H7 (cell line): Measurements from ENCODE around the gene PUSL1. TPM values are rescaled to one million over a fixed set of nuclear protein-coding genes. Genes with fewer than 3 reads are reported as not detected.

Source experiments
- DNase-seq: peaks from one replicate; pipeline ENCODE4 v3.0.0; 2012
- H3K27me3 ChIP-seq: 2 replicates; pipeline ENCODE4 v1.6.0; 2011; ENCODE audit warnings: mild to moderate bottlenecking, low read length; ENCODE audit not compliant: control insufficient read depth, insufficient read depth
- H3K36me3 ChIP-seq: replicated peaks from 2 replicates; pipeline ENCODE4 v1.5.1; 2011; ENCODE audit warnings: low read length; ENCODE audit not compliant: control insufficient read depth, insufficient read depth
- H3K4me3 ChIP-seq: 2 replicates; pipeline ENCODE4 v1.5.1; 2011; ENCODE audit warnings: low read depth, mild to moderate bottlenecking, control low read depth, low read length, moderate library complexity; ENCODE audit not compliant: insufficient read depth
- total RNA-seq: library from RNA; depleted of rRNA; stranded (reverse); fragments of >200 nt; shearing (Covaris generic); gene quantifications from 2 replicates; pipeline ENCODE4 v1.2.3, GENCODE V29; 2014

The PUSL1 gene
- total RNA-seq, 1 experiment from 2014 or later: 93.5 TPM

GRCh38 chr1:1296070-1297061 is 12.0 kb upstream of the PUSL1 start:
- DNase-seq: no peak
- Histone ChIP-seq H3K4me3 (no peak overlapping the region), H3K36me3 (no peaks in the 10 kb centered on the region; the same call in 1 of the 2 replicates), H3K27me3 (no peaks in the 10 kb centered on the region)

DNA sequence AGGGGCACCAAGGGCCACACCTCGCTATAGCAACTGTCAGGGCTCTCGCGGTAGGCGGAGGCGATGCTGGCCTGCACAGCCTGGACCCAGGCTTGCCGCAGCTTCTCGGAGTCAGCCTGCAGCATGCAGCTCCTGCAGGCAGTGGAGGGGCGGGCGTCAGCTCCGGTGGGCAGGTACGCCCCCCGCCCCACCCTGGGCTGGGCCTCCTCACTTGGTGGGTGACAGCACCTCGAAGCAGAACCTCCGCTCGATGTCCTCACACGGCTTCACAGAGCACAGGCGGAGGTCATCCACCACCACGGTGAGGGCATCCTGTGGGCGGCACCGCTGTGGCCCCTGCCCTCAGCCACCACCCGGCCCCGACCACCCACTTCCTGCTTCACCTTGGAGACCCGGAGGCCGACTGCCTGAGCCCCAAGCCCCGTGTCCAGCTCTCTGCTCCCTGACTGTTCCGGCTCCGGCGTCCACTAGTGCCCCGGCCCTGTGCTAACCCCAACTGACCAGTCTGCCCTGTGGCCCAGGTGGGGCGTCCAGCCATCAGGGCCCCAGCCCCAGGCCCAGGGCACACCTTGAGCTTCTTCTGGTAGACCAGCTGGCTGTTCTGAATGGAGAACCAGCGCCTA is 10.5 kb upstream of the PUSL1 start:
- no peak for DNase-seq
- no peak overlapping the region for H3K4me3 ChIP-seq
- no peaks in the 10 kb centered on the region; the same call in 1 of the 2 replicates for H3K36me3 ChIP-seq
- no peaks in the 10 kb centered on the region for H3K27me3 ChIP-seq

DNA sequence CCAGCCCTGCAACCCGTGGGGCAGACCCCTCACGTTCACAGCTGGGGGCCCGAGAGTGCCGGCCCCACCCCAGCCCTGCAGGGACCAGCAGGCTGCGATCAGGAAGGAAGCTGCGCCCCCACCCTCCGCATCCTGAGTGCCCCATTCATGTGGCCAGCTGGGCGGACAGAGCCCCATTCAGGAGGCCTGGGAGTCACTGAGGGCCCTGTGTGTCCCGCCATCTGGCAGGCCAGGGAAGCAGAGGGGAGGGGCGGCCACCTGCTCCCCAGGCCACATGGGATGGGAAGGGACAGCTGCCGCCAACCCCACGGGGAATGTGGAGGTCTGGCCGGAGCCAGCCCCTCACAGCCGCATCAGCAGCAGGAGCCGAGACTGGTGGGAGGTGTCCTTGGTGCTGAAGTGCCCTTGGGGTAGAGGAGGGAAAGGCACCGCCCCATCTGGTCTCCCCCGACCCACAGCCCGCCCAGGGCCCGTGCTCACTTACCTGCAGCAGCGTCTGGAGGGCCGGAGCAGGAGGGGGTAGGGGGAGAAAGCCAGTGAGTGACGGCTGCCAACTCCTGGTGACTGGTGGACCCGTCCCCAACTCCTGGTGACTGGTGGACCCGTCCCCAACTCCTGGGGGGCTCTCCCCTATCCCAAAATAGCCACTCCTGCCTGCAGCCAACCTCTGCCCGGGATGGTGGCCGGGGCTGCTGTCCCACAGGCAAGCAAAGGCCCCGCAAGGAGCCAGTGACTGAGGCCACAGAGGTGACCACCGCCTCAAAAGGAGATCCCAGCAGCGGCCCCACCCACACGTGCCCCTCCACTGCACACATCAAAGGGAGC is 9.3 kb upstream of the PUSL1 start:
- no peaks in the 10 kb centered on the region; the same call in 1 of the 2 replicates for H3K36me3 ChIP-seq
- no peak overlapping the region for H3K4me3 ChIP-seq
- DNase-seq: peak; percentile 96
- H3K27me3 ChIP-seq: no peaks in the 10 kb centered on the region

DNA sequence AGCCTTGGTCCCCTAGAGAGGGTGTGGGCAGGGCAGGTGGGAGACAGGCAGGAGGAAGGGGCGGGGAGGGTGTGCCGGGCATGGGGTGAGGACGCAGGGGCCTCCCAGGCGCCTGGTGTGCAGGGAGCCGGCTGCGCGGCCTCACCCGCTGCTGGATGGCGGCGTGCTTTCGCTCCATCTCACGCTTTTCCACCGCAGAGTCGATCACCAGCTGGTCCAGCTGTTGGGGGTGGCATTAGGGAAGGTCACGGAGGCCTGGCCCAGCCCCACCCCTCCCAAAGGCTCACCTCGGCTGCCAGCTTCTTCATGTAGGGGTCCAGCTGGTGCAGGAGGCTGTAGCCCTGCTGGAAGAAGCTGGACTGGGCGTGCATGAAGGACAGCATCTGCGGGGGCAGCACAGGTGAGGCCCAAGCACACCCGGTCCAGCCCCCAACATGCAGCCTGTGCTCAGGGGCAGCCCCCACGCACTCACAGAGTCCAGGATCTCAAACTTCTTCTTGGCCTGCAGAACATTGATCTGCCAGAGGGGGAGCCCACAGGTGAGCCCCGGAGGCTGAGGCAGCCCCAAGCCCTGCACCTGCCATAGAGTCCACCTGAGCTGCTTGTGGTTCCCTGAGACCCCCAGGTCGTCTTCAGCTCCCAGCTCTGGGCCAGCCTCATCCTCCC is 8.6 kb upstream of the PUSL1 start:
- no peak overlapping the region for H3K4me3 ChIP-seq
- H3K27me3 ChIP-seq: no peaks in the 10 kb centered on the region
- no peaks in the 10 kb centered on the region; the same call in 1 of the 2 replicates for H3K36me3 ChIP-seq
- DNase-seq: peak; percentile 90

- Histone ChIP-seq H3K36me3 (no peaks in the 10 kb centered on the region; the same call in 1 of the 2 replicates), H3K27me3 (no peaks in the 10 kb centered on the region), H3K4me3 (no peak overlapping the region)
- DNase-seq: no peak
These were observed 8.1 kb upstream of the PUSL1 start for GRCh38 chr1:1300352-1300739.

GRCh38 chr1:1302006-1302430 is 6.4 kb upstream of the PUSL1 start:
- Histone ChIP-seq H3K4me3 (no peak overlapping the region), H3K36me3 (no peaks in the 10 kb centered on the region), H3K27me3 (no peaks in the 10 kb centered on the region)
- DNase-seq: peak; percentile 93

GRCh38 chr1:1302951-1303509 is 5.4 kb upstream of the PUSL1 start:
- DNase-seq: peak; percentile 64
- H3K36me3 ChIP-seq: no peaks in the 10 kb centered on the region

DNA sequence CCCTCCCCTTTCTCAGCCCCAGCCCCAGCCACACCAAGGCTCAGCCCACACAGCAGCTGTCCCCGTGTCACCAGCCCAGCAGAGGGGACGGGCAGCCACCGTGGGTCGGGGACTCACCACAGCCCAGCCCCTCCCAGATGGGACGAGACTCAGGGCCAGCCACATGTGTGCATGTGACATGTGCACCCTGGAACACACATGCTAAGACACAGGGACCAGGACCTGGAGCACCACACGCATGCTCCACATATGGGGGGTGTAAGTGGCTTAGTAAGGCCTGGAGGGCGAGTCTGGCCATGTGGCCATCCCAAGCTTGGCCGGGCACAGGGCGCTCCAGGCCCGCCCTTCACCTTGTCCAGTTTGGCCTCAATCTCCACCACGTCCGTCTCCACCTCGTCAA is 4.7 kb upstream of the PUSL1 start:
- DNase-seq: no peak
- no peak overlapping the region for H3K4me3 ChIP-seq
- H3K27me3 ChIP-seq: no peaks in the 10 kb centered on the region
- no peaks in the 10 kb centered on the region for H3K36me3 ChIP-seq

More at GRCh38 chr1:1302951-1303509, 5.4 kb upstream of the PUSL1 start:
- H3K4me3 ChIP-seq: no peak overlapping the region
- H3K27me3 ChIP-seq: no peaks in the 10 kb centered on the region

GRCh38 chr1:1304331-1305299 is 3.8 kb upstream of the PUSL1 start:
- no peaks in the 10 kb centered on the region for H3K36me3 ChIP-seq
- DNase-seq: peak; percentile 93
- H3K27me3 ChIP-seq: no peaks in the 10 kb centered on the region; the same call in 1 of the 2 replicates
- H3K4me3 ChIP-seq: peak overlapping the region; percentile 16; the same call in 1 of the 2 replicates

DNA sequence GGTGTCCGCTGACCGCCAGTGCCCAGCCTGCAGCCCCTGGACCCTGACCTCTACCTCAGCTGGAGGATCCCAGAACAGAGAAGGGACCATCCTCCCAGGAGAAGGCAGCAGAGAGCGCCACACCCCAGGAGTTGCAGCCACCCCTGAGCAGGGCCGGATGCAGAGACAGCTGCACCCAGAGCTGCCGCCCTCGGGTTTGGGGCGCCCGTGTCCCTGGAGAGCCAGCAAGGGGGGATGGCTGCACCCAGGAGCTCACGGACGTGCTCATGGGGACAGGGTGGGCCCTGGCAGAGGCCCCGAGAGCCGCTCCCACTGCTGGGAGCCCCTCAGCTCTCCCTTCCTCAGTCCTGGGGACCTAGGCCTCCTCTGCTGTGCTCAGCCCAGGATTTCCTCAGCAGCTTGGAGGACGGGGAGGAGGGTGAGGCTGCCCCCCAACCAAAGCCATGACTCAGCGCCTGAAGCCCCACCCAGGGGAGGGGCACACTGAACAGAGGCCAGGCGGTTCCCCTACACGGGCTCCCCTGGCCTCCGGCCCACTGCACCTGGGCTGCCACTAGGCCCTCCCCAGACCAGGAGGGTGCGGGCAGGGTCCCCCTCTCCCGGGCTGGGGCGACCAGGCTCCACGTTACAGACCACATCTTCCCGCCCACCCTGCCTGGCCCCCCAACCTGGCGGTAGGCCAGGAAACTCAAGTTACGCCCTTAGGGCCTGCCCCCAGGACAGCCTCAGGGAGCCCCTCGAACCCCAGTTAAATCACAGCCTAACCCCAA is 2.9 kb upstream of the PUSL1 start:
- H3K4me3 ChIP-seq: no peak overlapping the region; the same call in 1 of the 2 replicates
- peak; percentile 88 for DNase-seq
- no peaks in the 10 kb centered on the region; the same call in none of the 2 replicates for H3K36me3 ChIP-seq
- H3K27me3 ChIP-seq: no peaks in the 10 kb centered on the region; the same call in 1 of the 2 replicates

DNA sequence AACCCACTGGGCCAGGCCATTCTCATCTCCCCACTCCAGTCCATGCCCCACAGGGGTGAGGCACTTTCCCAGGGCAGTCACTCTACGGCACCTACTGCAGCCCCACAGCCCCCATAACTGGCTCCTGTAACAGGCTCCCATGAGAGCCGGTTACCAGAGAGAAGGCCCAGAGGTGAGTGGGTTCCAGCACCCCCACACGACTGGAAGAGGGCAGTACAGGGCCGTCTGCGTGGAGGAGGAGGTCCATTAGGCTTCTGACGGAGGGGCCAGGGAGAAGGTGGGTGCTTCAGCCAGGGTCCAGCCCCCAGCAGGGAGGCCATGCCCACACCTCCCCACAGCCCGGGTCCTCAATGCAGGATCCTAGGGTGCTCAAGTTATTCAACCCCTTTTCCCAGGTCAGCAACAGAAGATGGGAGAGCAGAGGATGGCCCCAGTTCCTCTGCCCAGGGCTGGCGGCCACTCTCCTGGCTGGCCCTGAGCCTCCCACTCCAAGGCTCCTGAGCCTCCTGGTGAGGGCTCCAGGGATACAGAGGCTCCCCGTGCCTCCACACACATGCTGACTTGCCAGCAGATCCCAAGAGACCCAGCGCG is 2.2 kb upstream of the PUSL1 start:
- Histone ChIP-seq H3K4me3 (peak overlapping the region; percentile 3; the same call in 1 of the 2 replicates), H3K36me3 (no peaks in the 10 kb centered on the region; the same call in none of the 2 replicates), H3K27me3 (no peaks in the 10 kb centered on the region; the same call in 1 of the 2 replicates)
- DNase-seq: peak; percentile 84
